Memory B cell (primary cell): ENCODE data around the gene ABHD17A.

Experiments
- ATAC-seq: fragments of 150-1000 bp; cut with Tn5 transposase; 2 replicates; pipeline ENCODE4 v1.10.0; 2021; ENCODE audit warnings: low read depth, mild to moderate bottlenecking, moderate library complexity
- DNase-seq, 2 donors: peaks; one replicate each; pipeline ENCODE4 v3.0.0; 2022; ENCODE audit warnings: low spot score in 2 of 2
- H3K27ac Mint-ChIP-seq: one replicate; pipeline ENCODE4 v1.8.0; 2022; ENCODE audit warnings: mild to moderate bottlenecking, moderate library complexity, mixed read lengths
- H3K27me3 Mint-ChIP-seq: one replicate; pipeline ENCODE4 v1.8.0; 2022; ENCODE audit warnings: mixed read lengths
- H3K36me3 Mint-ChIP-seq: one replicate; pipeline ENCODE4 v1.8.0; 2022; ENCODE audit warnings: mild to moderate bottlenecking, mixed read lengths
- H3K4me1 Mint-ChIP-seq: one replicate; pipeline ENCODE4 v1.8.0; 2022; ENCODE audit warnings: mixed read lengths
- H3K4me3 Mint-ChIP-seq: one replicate; pipeline ENCODE4 v1.8.0; 2022; ENCODE audit warnings: mild to moderate bottlenecking, moderate library complexity, mixed read lengths
- H3K9me3 Mint-ChIP-seq: one replicate; pipeline ENCODE4 v1.8.0; 2022; ENCODE audit warnings: mixed read lengths

Gene ABHD17A

GRCh38 chr19:1853295-1854038 lies 31.8 kb downstream of the ABHD17A start:
- peak; percentile 26 for ATAC-seq
- no peaks in the 10 kb centered on the region for H3K27me3 Mint-ChIP-seq
- peak overlapping the region; percentile 55 for H3K27ac Mint-ChIP-seq
- peak; percentile 82 to 90 for DNase-seq
- peaks cover 5% of the 10 kb centered on the region for H3K36me3 Mint-ChIP-seq
- peak overlapping the region; percentile 75 for H3K4me3 Mint-ChIP-seq
- H3K4me1 Mint-ChIP-seq: peaks cover 32% of the 10 kb centered on the region
- no peaks in the 10 kb centered on the region for H3K9me3 Mint-ChIP-seq

- H3K4me1 Mint-ChIP-seq: peaks cover 26% of the 10 kb centered on the region
- no peak overlapping the region for H3K4me3 Mint-ChIP-seq
- ATAC-seq: no peak
- no peaks in the 10 kb centered on the region for H3K9me3 Mint-ChIP-seq
- no peak overlapping the region for H3K27ac Mint-ChIP-seq
- H3K27me3 Mint-ChIP-seq: no peaks in the 10 kb centered on the region
- no peak for DNase-seq
- H3K36me3 Mint-ChIP-seq: peaks cover 5% of the 10 kb centered on the region
Measured at GRCh38 chr19:1852581-1853128, 32.6 kb downstream of the ABHD17A start.

- Mint-ChIP-seq H3K9me3 (no peaks in the 10 kb centered on the region), H3K27me3 (no peaks in the 10 kb centered on the region), H3K36me3 (peaks cover 5% of the 10 kb centered on the region), H3K27ac (no peak overlapping the region), H3K4me3 (no peak overlapping the region), H3K4me1 (peaks cover 30% of the 10 kb centered on the region)
- no peak for DNase-seq
- ATAC-seq: no peak
Measured at GRCh38 chr19:1851654-1852580, 33.4 kb downstream of the ABHD17A start.

DNA sequence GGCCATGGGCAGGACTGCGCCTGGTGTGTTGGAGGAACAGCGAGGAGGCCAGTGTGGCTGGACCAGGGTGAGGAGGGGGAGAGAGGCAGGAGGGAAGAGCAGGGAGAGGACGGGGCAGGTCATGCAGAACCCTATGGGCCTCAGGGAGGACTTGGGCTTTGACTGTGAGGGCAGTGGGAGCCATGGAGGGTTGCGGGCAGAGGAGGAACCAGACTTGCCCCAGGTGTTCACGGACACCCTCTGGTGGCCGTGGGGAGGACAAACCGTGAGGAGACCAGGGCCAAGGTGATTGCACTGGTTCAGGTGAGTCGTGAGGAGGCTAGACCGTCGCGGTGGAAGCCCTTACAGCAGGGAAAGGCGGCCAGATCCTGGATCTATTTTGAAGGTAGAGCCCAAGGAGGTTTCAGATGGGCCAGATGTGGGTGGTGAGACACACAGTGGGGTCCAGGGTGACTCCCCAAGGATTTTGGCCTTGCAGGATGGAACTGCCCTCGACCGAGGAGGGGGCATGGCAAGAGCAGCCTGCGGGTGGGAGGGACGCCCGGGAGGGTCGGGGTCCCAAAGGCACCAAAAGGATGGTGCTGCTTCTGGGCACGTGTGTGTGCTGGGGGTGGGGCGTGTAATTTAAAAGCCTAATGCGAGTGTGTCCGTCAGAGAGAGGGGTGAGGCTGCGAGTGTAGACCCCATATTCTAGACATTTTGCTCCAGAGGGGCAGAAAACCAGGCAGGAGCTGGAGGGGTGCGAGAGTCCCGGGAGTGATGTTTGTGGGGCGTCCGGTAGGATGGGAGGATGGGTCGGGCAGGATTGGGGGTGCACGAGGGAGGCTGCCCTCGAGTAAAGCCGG lies 34.3 kb downstream of the ABHD17A start:
- no peaks in the 10 kb centered on the region for H3K27me3 Mint-ChIP-seq
- no peak for DNase-seq
- no peaks in the 10 kb centered on the region for H3K9me3 Mint-ChIP-seq
- H3K36me3 Mint-ChIP-seq: peaks cover 5% of the 10 kb centered on the region
- no peak overlapping the region for H3K4me3 Mint-ChIP-seq
- no peak for ATAC-seq
- peak overlapping the region; percentile 63 for H3K27ac Mint-ChIP-seq
- peaks cover 34% of the 10 kb centered on the region for H3K4me1 Mint-ChIP-seq

DNA sequence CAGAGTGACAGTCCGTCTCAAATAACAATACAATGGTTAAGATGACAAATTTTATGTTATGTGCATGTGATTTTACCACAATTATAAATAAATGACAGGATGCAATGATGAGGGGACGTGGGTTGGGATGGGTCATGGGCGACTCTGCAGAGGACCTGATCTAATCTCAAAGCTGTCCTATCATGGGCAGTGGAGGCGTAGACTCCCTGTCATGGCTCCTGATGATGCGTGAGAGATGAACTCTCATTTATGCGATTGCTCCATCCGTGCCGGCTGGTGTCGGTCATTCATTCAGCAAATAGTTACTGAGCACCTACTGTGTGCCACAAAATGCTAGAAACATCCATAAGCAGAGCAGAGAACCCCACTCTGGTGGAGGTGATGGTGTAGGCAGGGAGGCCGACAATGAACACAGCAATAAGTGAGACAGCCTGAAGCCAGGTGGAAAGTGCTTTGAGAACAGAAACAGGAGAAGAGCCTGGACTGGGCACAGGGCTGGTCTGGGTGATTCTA lies 35.4 kb downstream of the ABHD17A start:
- Mint-ChIP-seq H3K9me3 (no peaks in the 10 kb centered on the region), H3K36me3 (peaks cover 5% of the 10 kb centered on the region), H3K4me3 (no peak overlapping the region), H3K4me1 (peaks cover 32% of the 10 kb centered on the region), H3K27me3 (no peaks in the 10 kb centered on the region), H3K27ac (peak overlapping the region; percentile 78)
- DNase-seq (no peak), ATAC-seq (no peak)

DNA sequence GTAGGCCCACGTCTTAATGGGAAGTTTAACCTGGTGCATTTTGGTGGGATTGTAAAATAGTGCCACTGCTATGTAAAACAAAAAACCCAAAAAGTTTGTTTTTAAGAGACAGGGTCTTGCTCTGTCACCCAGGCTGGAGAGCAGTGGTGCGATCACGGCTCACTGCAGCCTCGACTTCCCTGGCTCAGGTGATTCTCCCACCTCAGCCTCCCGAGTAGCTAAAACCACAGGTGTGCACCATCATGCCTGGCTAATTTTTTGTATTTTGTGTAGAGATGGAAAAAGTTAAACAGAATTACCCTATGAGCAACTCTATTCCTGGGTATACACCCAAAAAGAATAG lies 36.2 kb downstream of the ABHD17A start:
- Mint-ChIP-seq H3K4me3 (no peak overlapping the region), H3K36me3 (peaks cover 7% of the 10 kb centered on the region), H3K9me3 (no peaks in the 10 kb centered on the region), H3K27ac (peak overlapping the region; percentile 92), H3K27me3 (no peaks in the 10 kb centered on the region), H3K4me1 (peaks cover 35% of the 10 kb centered on the region)
- DNase-seq (no peak), ATAC-seq (no peak)

- Mint-ChIP-seq H3K27ac (peak within 1 kb of the TSS; percentile 92), H3K9me3 (no peaks in the 10 kb centered on the region)
Measured at GRCh38 chr19:1848399-1849131, 36.7 kb downstream of the ABHD17A start, which contains the start of gene REXO1. Gene REXO1 (minus strand): TSS chr19:1848483. CDS start chr19:1848358, 125 bp downstream.

GRCh38 chr19:1847684-1848398 lies 37.5 kb downstream of the ABHD17A start:
- Mint-ChIP-seq H3K4me3 (peak overlapping the region; percentile 90), H3K27me3 (no peaks in the 10 kb centered on the region), H3K4me1 (peaks cover 34% of the 10 kb centered on the region), H3K27ac (peak overlapping the region; percentile 92), H3K9me3 (no peaks in the 10 kb centered on the region), H3K36me3 (peaks cover 7% of the 10 kb centered on the region)
- ATAC-seq (peak; percentile 10), DNase-seq (no peak)

More at GRCh38 chr19:1848399-1849131, 36.7 kb downstream of the ABHD17A start, which contains the start of gene REXO1:
- DNase-seq (peak; percentile 99 to 100), ATAC-seq (peak; percentile 76)
- peaks cover 35% of the 10 kb centered on the region for H3K4me1 Mint-ChIP-seq
- H3K36me3 Mint-ChIP-seq: peaks cover 7% of the 10 kb centered on the region
- no peaks in the 10 kb centered on the region for H3K27me3 Mint-ChIP-seq
- peak within 1 kb of the TSS; percentile 90 for H3K4me3 Mint-ChIP-seq

- no peak for ATAC-seq
- Mint-ChIP-seq H3K36me3 (peaks cover 7% of the 10 kb centered on the region), H3K27ac (peak overlapping the region; percentile 92), H3K27me3 (no peaks in the 10 kb centered on the region), H3K4me1 (peaks cover 34% of the 10 kb centered on the region), H3K9me3 (no peaks in the 10 kb centered on the region), H3K4me3 (peak overlapping the region; percentile 90)
- no peak for DNase-seq
Measured at GRCh38 chr19:1847348-1847683, 38.0 kb downstream of the ABHD17A start.

DNA sequence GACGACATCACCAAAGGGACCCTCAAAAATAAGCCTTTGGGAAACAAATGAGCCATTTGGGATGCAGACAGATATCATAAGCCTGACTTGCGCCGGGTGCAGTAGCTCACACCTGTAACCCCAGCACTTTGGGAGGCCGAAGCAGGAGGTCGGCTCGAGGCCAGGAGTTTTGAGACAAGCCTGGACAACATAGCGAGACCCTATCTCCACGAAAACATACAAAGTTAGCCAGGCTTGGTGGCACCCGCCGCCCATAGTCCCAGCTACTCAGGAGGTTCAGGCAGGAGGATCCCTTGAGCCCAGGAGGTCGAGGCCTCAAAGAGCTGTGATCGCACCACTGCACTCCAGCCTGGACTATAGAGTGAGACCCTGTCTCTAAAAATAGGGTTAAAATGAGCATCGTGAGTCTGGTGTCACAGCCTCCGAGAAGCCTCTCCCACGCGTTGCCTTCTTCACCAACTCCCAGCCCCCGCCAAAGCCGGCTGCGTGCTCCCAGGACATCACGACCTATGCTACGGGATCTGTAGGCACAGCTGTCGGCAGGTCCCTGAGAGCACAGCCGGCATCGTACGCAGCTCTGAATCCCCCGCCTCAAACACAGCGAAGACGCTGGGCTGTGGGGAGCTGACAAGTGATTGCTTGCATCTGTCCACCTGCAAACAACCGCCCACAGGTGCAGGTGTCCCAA lies 38.6 kb downstream of the ABHD17A start:
- H3K9me3 Mint-ChIP-seq: no peaks in the 10 kb centered on the region
- DNase-seq (no peak), ATAC-seq (no peak)
- peak overlapping the region; percentile 92 for H3K27ac Mint-ChIP-seq
- H3K4me3 Mint-ChIP-seq: peak overlapping the region; percentile 90
- H3K4me1 Mint-ChIP-seq: peaks cover 32% of the 10 kb centered on the region
- H3K36me3 Mint-ChIP-seq: peaks cover 7% of the 10 kb centered on the region
- no peaks in the 10 kb centered on the region for H3K27me3 Mint-ChIP-seq

DNA sequence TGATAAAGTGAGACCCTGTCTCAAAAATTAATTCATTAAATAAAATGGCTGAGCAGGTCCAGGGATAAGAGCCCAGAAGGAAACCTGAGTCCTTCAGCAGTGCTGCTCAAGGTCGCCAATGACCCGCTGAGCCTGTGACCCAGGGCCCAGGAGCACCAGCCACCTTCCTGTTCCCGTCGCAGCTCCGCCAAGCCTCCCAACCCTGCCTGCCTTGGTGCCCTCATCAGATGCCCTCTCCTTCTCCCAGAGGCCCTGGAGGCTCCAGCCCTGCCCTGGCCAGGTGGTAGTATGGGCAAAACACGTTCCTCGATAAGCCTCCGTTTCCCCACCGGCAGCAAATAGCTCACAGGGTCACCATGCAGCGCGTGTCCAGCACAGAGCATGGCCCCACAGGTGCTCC lies 39.7 kb downstream of the ABHD17A start:
- H3K27ac Mint-ChIP-seq: no peak overlapping the region
- DNase-seq: no peak
- no peaks in the 10 kb centered on the region for H3K9me3 Mint-ChIP-seq
- H3K4me3 Mint-ChIP-seq: peak overlapping the region; percentile 90
- H3K36me3 Mint-ChIP-seq: peaks cover 4% of the 10 kb centered on the region
- no peaks in the 10 kb centered on the region for H3K27me3 Mint-ChIP-seq
- H3K4me1 Mint-ChIP-seq: peaks cover 30% of the 10 kb centered on the region
- no peak for ATAC-seq

- no peak overlapping the region for H3K27ac Mint-ChIP-seq
- no peaks in the 10 kb centered on the region for H3K9me3 Mint-ChIP-seq
- no peak overlapping the region for H3K4me3 Mint-ChIP-seq
- H3K36me3 Mint-ChIP-seq: peaks cover 3% of the 10 kb centered on the region
- H3K4me1 Mint-ChIP-seq: peaks cover 34% of the 10 kb centered on the region
- DNase-seq: no peak
- H3K27me3 Mint-ChIP-seq: no peaks in the 10 kb centered on the region
- no peak for ATAC-seq
Measured at GRCh38 chr19:1845125-1845515, 40.2 kb downstream of the ABHD17A start.
